ENCODE data around the gene GRIK4. TPM values are rescaled to one million over a fixed set of nuclear protein-coding genes. Genes with fewer than 3 reads are reported as not detected.

Gene GRIK4
- total and polyA plus RNA-seq, 4 donors = 0.41 to 4.9 (median 1.7) TPM

- Histone ChIP-seq H3K27me3 (ENCODE audit: control insufficient read depth in 3 of 3, insufficient read depth in 3 of 3, low read length in 2 of 3) (no peaks in the 10 kb centered on the region), H3K9ac (ENCODE audit: insufficient read depth in 1 of 2, low read length in 2 of 2) (no peak overlapping the region), H3K36me3 (ENCODE audit: control insufficient read depth in 4 of 4, insufficient read depth in 4 of 4, low read length in 4 of 4) (peaks cover 0 to 11% (median 0%) of the 10 kb centered on the region in 4 donors), H3K4me1 (ENCODE audit: control insufficient read depth in 5 of 5, insufficient read depth in 5 of 5, low read length in 5 of 5) (peaks cover 0 to 27% (median 4%) of the 10 kb centered on the region in 5 donors), H3K9me3 (ENCODE audit: control insufficient read depth in 4 of 4, insufficient read depth in 3 of 4, low read length in 3 of 4) (peaks cover 0 to 21% (median 5%) of the 10 kb centered on the region in 4 donors), H3K4me3 (no peak overlapping the region), H3K27ac (ENCODE audit: low read depth in 1 of 2, low read length in 1 of 2) (no peak overlapping the region)
- TF ChIP-seq CTCF (IDR thresholded peaks at IDR 0.05; ENCODE audit: control extremely low read depth, extremely low read depth) = no peak
- 82 to 89% methylated on average over 11 of the region's 11 CpGs for WGBS, 2 donors
- no peak for ATAC-seq (ENCODE audit: insufficient read depth, low FRiP score)
- no peak for DNase-seq
Observed at GRCh38 chr11:120708511-120709183, 197.1 kb downstream of the GRIK4 start.

- Histone ChIP-seq H3K27ac (ENCODE audit: low read depth in 1 of 2, low read length in 1 of 2) (no peak overlapping the region), H3K9ac (ENCODE audit: insufficient read depth in 1 of 2, low read length in 2 of 2) (no peak overlapping the region), H3K36me3 (ENCODE audit: control insufficient read depth in 4 of 4, insufficient read depth in 4 of 4, low read length in 4 of 4) (peaks cover 0 to 11% (median 0%) of the 10 kb centered on the region in 4 donors), H3K4me3 (no peak overlapping the region), H3K4me1 (ENCODE audit: control insufficient read depth in 5 of 5, insufficient read depth in 5 of 5, low read length in 5 of 5) (peaks cover 0 to 27% (median 4%) of the 10 kb centered on the region in 5 donors), H3K9me3 (ENCODE audit: control insufficient read depth in 4 of 4, insufficient read depth in 3 of 4, low read length in 3 of 4) (peaks cover 0 to 19% (median 5%) of the 10 kb centered on the region in 4 donors), H3K27me3 (ENCODE audit: control insufficient read depth in 3 of 3, insufficient read depth in 3 of 3, low read length in 2 of 3) (no peaks in the 10 kb centered on the region)
- no peak for ATAC-seq (ENCODE audit: insufficient read depth, low FRiP score)
- no peak for DNase-seq
- TF ChIP-seq CTCF (IDR thresholded peaks at IDR 0.05; ENCODE audit: control extremely low read depth, extremely low read depth) = no peak
- 80 to 88% methylated on average over 10 of the region's 10 CpGs for WGBS, 2 donors
Observed at GRCh38 chr11:120709808-120710207, 198.3 kb downstream of the GRIK4 start.

GRCh38 chr11:120710354-120711131 lies 199.0 kb downstream of the GRIK4 start:
- 56 to 63% methylated on average over 10 to 13 of the region's 13 CpGs for WGBS, 2 donors
- ATAC-seq (ENCODE audit: insufficient read depth, low FRiP score) (peak; percentile 38), DNase-seq (peak; percentile 89 to 93 (median 92))
- H3K36me3 ChIP-seq (ENCODE audit: control insufficient read depth in 4 of 4, insufficient read depth in 4 of 4, low read length in 4 of 4) = peaks cover 0 to 11% (median 0%) of the 10 kb centered on the region in 4 donors
- H3K27me3 ChIP-seq (ENCODE audit: control insufficient read depth in 3 of 3, insufficient read depth in 3 of 3, low read length in 2 of 3) = no peaks in the 10 kb centered on the region
- peak overlapping the region in 1 of 2 donors; percentile 50 for H3K27ac ChIP-seq (ENCODE audit: low read depth in 1 of 2, low read length in 1 of 2)
- peaks cover 0 to 19% (median 5%) of the 10 kb centered on the region in 4 donors for H3K9me3 ChIP-seq (ENCODE audit: control insufficient read depth in 4 of 4, insufficient read depth in 3 of 4, low read length in 3 of 4)
- no peak for TF ChIP-seq CTCF (IDR thresholded peaks at IDR 0.05; ENCODE audit: control extremely low read depth, extremely low read depth)
- peaks cover 0 to 27% (median 4%) of the 10 kb centered on the region in 5 donors for H3K4me1 ChIP-seq (ENCODE audit: control insufficient read depth in 5 of 5, insufficient read depth in 5 of 5, low read length in 5 of 5)
- H3K9ac ChIP-seq (ENCODE audit: insufficient read depth in 1 of 2, low read length in 2 of 2) = no peak overlapping the region
- H3K4me3 ChIP-seq = no peak overlapping the region

Measured in lung (tissue), 12 donors.